Measurements from ENCODE around the gene ST3GAL5.

ST3GAL5 gene

DNA sequence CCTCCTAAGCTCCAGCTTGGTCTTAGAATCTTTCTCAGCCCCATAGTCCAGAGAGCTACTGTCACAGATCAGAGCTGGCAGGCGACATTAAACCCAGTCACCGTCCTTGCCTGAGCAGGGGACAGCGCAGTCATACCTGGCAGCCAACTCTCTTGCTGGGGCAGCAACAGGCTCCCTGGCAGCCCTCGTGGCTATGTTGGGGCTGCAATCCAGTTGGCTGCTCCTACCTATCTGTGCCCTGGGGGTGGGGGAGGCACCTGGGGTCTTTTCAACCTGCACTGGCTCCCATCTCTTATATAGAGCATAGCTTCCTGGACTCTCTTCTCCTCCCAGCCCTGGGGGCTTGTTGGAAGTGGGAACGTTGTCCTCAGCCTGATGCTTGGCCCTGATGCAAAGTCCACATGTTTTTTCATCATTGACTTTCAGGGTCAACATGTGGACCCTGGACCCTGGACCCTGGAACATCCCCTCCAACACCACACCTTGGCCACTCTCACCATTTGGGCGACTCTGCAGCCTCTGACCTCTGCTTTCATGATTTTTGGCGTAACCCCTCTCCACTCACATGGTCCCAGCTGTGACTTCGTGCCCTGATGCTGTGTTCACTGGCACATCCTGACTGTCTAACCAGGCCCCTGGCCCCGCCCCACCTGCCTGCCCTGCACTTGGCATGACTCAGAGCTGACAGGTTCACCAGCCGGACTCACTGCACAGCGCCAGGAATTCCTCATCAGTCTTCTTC lies 89.4 kb downstream of the ST3GAL5 start:
- H3K36me3 Mint-ChIP-seq, result no peaks in the 10 kb centered on the region
- H3K27ac Mint-ChIP-seq, result no peak overlapping the region
- peaks cover under 1% of the 10 kb centered on the region for H3K4me1 Mint-ChIP-seq
- H3K4me3 Mint-ChIP-seq, result no peak overlapping the region
- ATAC-seq (ENCODE audit: low read depth) (no peak), DNase-seq (ENCODE audit: low spot score in 2 of 2) (no peak)
- H3K9me3 Mint-ChIP-seq, result no peaks in the 10 kb centered on the region
- peaks cover 33% of the 10 kb centered on the region for H3K27me3 Mint-ChIP-seq

GRCh38 chr2:85797921-85798320 lies 90.9 kb downstream of the ST3GAL5 start:
- Mint-ChIP-seq H3K4me1 (no peaks in the 10 kb centered on the region), H3K9me3 (no peaks in the 10 kb centered on the region), H3K27me3 (peaks cover 36% of the 10 kb centered on the region), H3K27ac (no peak overlapping the region), H3K36me3 (no peaks in the 10 kb centered on the region), H3K4me3 (no peak overlapping the region)
- no peak for ATAC-seq (ENCODE audit: low read depth)
- DNase-seq (ENCODE audit: low spot score in 2 of 2), result no peak

GRCh38 chr2:85797263-85797660 lies 91.5 kb downstream of the ST3GAL5 start:
- no peak overlapping the region for H3K4me3 Mint-ChIP-seq
- H3K9me3 Mint-ChIP-seq, result no peaks in the 10 kb centered on the region
- H3K27ac Mint-ChIP-seq, result no peak overlapping the region
- no peaks in the 10 kb centered on the region for H3K36me3 Mint-ChIP-seq
- no peaks in the 10 kb centered on the region for H3K4me1 Mint-ChIP-seq
- no peak for DNase-seq (ENCODE audit: low spot score in 2 of 2)
- ATAC-seq (ENCODE audit: low read depth), result no peak
- peaks cover 41% of the 10 kb centered on the region for H3K27me3 Mint-ChIP-seq

- ATAC-seq (ENCODE audit: low read depth) (no peak), DNase-seq (ENCODE audit: low spot score in 2 of 2) (no peak)
- Mint-ChIP-seq H3K4me3 (no peak overlapping the region), H3K27ac (no peak overlapping the region), H3K9me3 (no peaks in the 10 kb centered on the region), H3K27me3 (peaks cover 38% of the 10 kb centered on the region), H3K4me1 (no peaks in the 10 kb centered on the region), H3K36me3 (no peaks in the 10 kb centered on the region)
Observed at GRCh38 chr2:85796341-85797262, 92.2 kb downstream of the ST3GAL5 start.

DNA sequence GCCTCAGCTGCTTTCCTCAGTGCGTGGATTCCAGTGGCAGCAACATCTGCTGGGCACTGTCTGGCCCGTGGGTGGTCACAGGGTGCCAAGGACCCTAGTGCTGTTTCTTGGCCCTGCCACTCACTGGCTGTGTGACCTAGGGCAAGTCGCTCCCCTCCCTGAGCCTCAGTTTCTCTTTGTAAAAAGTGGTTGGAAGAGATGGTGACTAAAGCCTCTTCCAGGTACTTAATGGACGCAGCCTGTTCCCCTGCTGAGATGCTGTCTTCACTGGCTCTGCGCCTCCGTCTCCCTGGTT lies 92.8 kb downstream of the ST3GAL5 start:
- no peaks in the 10 kb centered on the region for H3K36me3 Mint-ChIP-seq
- peaks cover 36% of the 10 kb centered on the region for H3K27me3 Mint-ChIP-seq
- H3K4me1 Mint-ChIP-seq, result no peaks in the 10 kb centered on the region
- H3K27ac Mint-ChIP-seq, result no peak overlapping the region
- no peak for ATAC-seq (ENCODE audit: low read depth)
- H3K4me3 Mint-ChIP-seq, result no peak overlapping the region
- no peaks in the 10 kb centered on the region for H3K9me3 Mint-ChIP-seq
- no peak for DNase-seq (ENCODE audit: low spot score in 2 of 2)

DNA sequence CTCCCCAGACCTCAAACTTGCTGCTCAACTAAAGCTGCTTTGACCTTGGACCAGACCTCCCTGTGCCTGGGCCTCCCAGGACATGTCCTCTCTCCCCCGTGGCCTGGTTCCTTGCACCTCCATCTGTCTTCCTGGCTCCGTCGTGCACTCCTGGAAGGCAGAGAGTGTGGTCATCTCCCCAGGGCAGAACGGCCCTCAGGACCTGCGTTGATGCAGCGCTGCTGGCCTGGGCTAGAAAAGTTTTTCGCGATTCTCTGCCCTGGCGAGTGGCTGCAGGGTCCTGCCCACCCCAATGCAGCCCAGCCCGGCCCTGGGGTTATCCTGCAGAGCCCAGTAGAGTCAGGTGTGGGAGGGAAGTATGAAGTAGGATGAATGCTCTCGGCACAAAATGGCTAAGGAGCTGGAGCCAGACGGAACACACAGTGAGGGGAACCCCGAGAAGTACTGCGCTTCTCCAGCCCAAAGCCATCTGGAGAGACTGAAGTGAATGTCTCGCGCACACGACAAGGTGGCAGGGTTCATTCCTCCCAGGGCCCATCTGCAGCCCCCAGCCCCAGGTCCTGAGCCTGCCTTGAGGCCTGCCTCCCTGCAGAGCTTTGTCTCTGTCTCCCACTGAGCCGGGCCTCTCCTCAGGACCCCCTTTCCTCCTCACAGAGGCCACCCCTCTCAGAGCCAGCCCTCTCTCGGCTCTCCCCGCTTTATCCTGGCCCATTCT lies 93.3 kb downstream of the ST3GAL5 start:
- ATAC-seq (ENCODE audit: low read depth) (no peak), DNase-seq (ENCODE audit: low spot score in 2 of 2) (no peak)
- Mint-ChIP-seq H3K4me1 (no peaks in the 10 kb centered on the region), H3K36me3 (no peaks in the 10 kb centered on the region), H3K27ac (no peak overlapping the region), H3K9me3 (no peaks in the 10 kb centered on the region), H3K27me3 (peaks cover 33% of the 10 kb centered on the region), H3K4me3 (no peak overlapping the region)

- Mint-ChIP-seq H3K4me3 (no peak overlapping the region), H3K4me1 (no peaks in the 10 kb centered on the region), H3K27ac (no peak overlapping the region), H3K9me3 (no peaks in the 10 kb centered on the region), H3K27me3 (peaks cover 29% of the 10 kb centered on the region), H3K36me3 (no peaks in the 10 kb centered on the region)
- ATAC-seq (ENCODE audit: low read depth) (no peak), DNase-seq (ENCODE audit: low spot score in 2 of 2) (no peak)
Observed at GRCh38 chr2:85794491-85795121, 94.2 kb downstream of the ST3GAL5 start.

GRCh38 chr2:85794038-85794441 lies 94.8 kb downstream of the ST3GAL5 start:
- Mint-ChIP-seq H3K9me3 (no peaks in the 10 kb centered on the region), H3K4me3 (no peak overlapping the region), H3K27ac (no peak overlapping the region), H3K27me3 (peaks cover 31% of the 10 kb centered on the region), H3K36me3 (no peaks in the 10 kb centered on the region), H3K4me1 (no peaks in the 10 kb centered on the region)
- DNase-seq (ENCODE audit: low spot score in 2 of 2), result no peak
- no peak for ATAC-seq (ENCODE audit: low read depth)

DNA sequence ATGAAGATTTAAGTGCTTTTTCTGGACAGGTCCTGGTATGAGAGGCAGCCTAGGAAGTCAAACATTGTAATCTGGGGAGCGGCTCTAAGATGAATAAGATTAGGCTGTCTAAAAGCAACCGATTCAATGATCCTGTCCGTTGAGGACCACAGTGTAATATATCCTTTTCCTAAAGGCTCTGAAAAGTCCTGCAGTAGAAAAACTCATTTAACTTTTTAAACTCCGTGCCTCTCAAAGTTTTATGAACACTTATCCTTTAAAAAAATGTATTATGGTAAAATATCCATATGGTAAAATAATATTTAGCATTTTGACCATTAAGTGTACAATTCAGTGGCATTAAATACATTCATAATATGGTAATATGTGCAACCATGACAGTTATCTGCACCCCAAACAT lies 95.2 kb downstream of the ST3GAL5 start:
- Mint-ChIP-seq H3K27ac (no peak overlapping the region), H3K4me3 (no peak overlapping the region)

DNA sequence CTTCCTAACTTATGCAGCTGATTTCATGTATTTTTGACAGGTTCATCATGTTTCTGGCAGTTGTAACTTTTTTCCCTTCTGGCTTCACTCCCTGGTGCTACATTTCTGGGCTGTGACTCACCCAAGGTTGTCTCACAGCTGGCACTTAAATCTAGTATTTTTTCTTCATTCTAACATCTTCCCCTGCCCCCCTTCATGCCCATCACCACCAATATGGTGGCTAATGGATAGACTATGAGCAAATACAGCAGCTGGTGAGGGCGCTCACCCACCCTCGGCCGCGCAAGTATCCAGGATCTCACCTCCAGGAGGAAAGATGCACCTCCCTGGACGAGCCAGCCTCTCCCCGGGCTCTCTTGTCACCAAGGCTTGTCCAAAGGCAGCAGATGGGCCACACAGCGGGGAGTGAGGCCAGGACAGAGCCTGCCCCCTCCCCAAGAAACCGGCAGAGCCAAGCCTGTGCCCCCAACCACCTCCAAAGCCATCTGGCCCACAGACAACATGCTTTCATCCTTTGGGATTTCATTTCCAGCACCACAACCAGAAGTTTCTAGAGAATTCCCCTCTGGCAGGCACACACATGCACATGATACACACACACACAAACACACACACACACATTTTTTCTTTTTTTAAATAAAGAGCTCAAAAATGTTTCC lies 95.9 kb downstream of the ST3GAL5 start:
- Mint-ChIP-seq H3K36me3 (no peaks in the 10 kb centered on the region), H3K4me3 (no peak overlapping the region), H3K27ac (no peak overlapping the region), H3K4me1 (no peaks in the 10 kb centered on the region), H3K9me3 (no peaks in the 10 kb centered on the region), H3K27me3 (peaks cover 29% of the 10 kb centered on the region)
- DNase-seq (ENCODE audit: low spot score in 2 of 2), result no peak
- no peak for ATAC-seq (ENCODE audit: low read depth)

More for the DNA sequence above, 95.2 kb downstream of the ST3GAL5 start:
- DNase-seq (ENCODE audit: low spot score in 2 of 2) (no peak), ATAC-seq (ENCODE audit: low read depth) (no peak)
- H3K27me3 Mint-ChIP-seq, result peaks cover 31% of the 10 kb centered on the region
- no peaks in the 10 kb centered on the region for H3K4me1 Mint-ChIP-seq
- H3K9me3 Mint-ChIP-seq, result no peaks in the 10 kb centered on the region
- no peaks in the 10 kb centered on the region for H3K36me3 Mint-ChIP-seq

- Mint-ChIP-seq H3K27me3 (peaks cover 22% of the 10 kb centered on the region), H3K9me3 (no peaks in the 10 kb centered on the region), H3K27ac (no peak overlapping the region), H3K4me3 (no peak overlapping the region), H3K36me3 (no peaks in the 10 kb centered on the region), H3K4me1 (no peaks in the 10 kb centered on the region)
- ATAC-seq (ENCODE audit: low read depth) (no peak), DNase-seq (ENCODE audit: low spot score in 2 of 2) (no peak)
Observed at GRCh38 chr2:85791704-85792565, 96.9 kb downstream of the ST3GAL5 start.

- Mint-ChIP-seq H3K27me3 (peaks cover 15% of the 10 kb centered on the region), H3K27ac (no peak overlapping the region), H3K9me3 (no peaks in the 10 kb centered on the region), H3K36me3 (no peaks in the 10 kb centered on the region), H3K4me1 (no peaks in the 10 kb centered on the region), H3K4me3 (no peak overlapping the region)
- ATAC-seq (ENCODE audit: low read depth) (no peak), DNase-seq (ENCODE audit: low spot score in 2 of 2) (no peak)
Observed at GRCh38 chr2:85790499-85791188, 98.1 kb downstream of the ST3GAL5 start.

All from memory B cell (primary cell).